A673 (cell line): ENCODE measurements around the gene MRM1. TPM values are rescaled to one million over a fixed set of nuclear protein-coding genes. Genes with fewer than 3 reads are reported as not detected.

Source experiments
- BruUV-seq: library from RNA; stranded (reverse); fragments of 400-500 nt; replicated peaks from 2 replicates; lab custom pipeline; 2021; lab: Mats Ljungman, UMichigan
- CTCF ChIA-PET: fragments of 300-600 bp; sonication (Branson Sonifier 250); formaldehyde crosslinking; loops from one replicate; lab custom pipeline; 2022; ENCODE audit warnings: antibody characterized with exemption; lab: Charles Lee
- POLR2A ChIA-PET: fragments of 300-600 bp; sonication (Branson Sonifier 250); formaldehyde crosslinking; loops from one replicate; lab custom pipeline; 2022; ENCODE audit warnings: antibody characterized with exemption; ENCODE audit not compliant: low non-redundant PET; lab: Charles Lee
- DNase-seq: peaks from one replicate; pipeline ENCODE4 v3.0.0-alpha.2; 2015; ENCODE audit warnings: low spot score
- H3K27ac ChIP-seq: fragments of 200-600 bp; sonication (generic); 2 replicates; pipeline ENCODE4 v1.5.1; 2016; ENCODE audit warnings: mixed run types, low read depth, mild to moderate bottlenecking, mixed read lengths, antibody characterized with exemption, low read length; ENCODE audit not compliant: poor library complexity, severe bottlenecking
- H3K27me3 ChIP-seq: fragments of 200-600 bp; sonication (generic); replicated peaks from 2 replicates; pipeline ENCODE4 v1.6.1; 2017; ENCODE audit warnings: mixed run types, low read depth, mild to moderate bottlenecking, mixed read lengths, antibody characterized with exemption, low read length; ENCODE audit not compliant: insufficient read depth, poor library complexity
- H3K36me3 ChIP-seq: fragments of 200-600 bp; sonication (generic); 2 replicates; pipeline ENCODE4 v1.6.1; 2016; ENCODE audit warnings: mixed run types, mild to moderate bottlenecking, mixed read lengths, antibody characterized with exemption, low read length; ENCODE audit not compliant: insufficient read depth, poor library complexity, severe bottlenecking
- H3K4me1 ChIP-seq: fragments of 200-600 bp; sonication (generic); 2 replicates; pipeline ENCODE4 v1.6.1; 2017; ENCODE audit warnings: mixed run types, mild to moderate bottlenecking, mixed read lengths, antibody characterized with exemption, low read length; ENCODE audit not compliant: insufficient read depth, poor library complexity, severe bottlenecking
- H3K4me3 ChIP-seq: fragments of 200-600 bp; sonication (generic); 2 replicates; pipeline ENCODE4 v1.5.1; 2016; ENCODE audit warnings: low read depth, mixed run types, mild to moderate bottlenecking, mixed read lengths, low read length; ENCODE audit not compliant: poor library complexity, severe bottlenecking
- H3K9me3 ChIP-seq: fragments of 200-600 bp; sonication (generic); 2 replicates; pipeline ENCODE4 v1.6.1; 2016; ENCODE audit warnings: mixed run types, low read depth, mild to moderate bottlenecking, mixed read lengths, antibody characterized with exemption, low read length; ENCODE audit not compliant: poor library complexity, severe bottlenecking
- EZH2 ChIP-seq: fragments of 200-600 bp; sonication (generic); IDR thresholded peaks from 2 replicates; pipeline ENCODE4 v1.6.1; 2017; ENCODE audit warnings: borderline replicate concordance, low read depth, mild to moderate bottlenecking, mixed read lengths, antibody characterized with exemption, low read length; ENCODE audit not compliant: poor library complexity, severe bottlenecking
- intact Hi-C: fragments of 100-400 bp; cut with micrococcal nuclease; formaldehyde crosslinking; loops from one replicate; pipeline ENCODE4 v1.10.0; 2022; ENCODE audit not compliant: unreplicated experiment
- total RNA-seq: library from RNA; stranded (reverse); gene quantifications from 2 replicates; pipeline ENCODE4 v1.2.3, GENCODE V29; 2021
- TF ChIP-seq, protein P1 (sequence below): fragments of 300-800, 200-600 bp; sonication (generic); conservative IDR thresholded peaks from 2 replicates; pipeline ENCODE4 v1.5.1; 2017; ENCODE audit warnings: low read depth, mild to moderate bottlenecking, antibody characterized with exemption, low read length, moderate library complexity, mixed read lengths

MRM1 gene
- total RNA-seq, 1 experiment from 2014 or later = 6.5 TPM

GRCh38 chr17:36640836-36641235 lies 39.5 kb downstream of the MRM1 start:
- intact Hi-C loops = no loop called here
- BruUV-seq = no TSS peak
- no peak overlapping the region for H3K4me3 ChIP-seq
- no peaks in the 10 kb centered on the region for H3K9me3 ChIP-seq
- H3K27me3 ChIP-seq = peaks cover 63% of the 10 kb centered on the region
- ChIA-PET POLR2A (no interaction called here), CTCF (no interaction called here)
- no peaks in the 10 kb centered on the region for H3K36me3 ChIP-seq
- H3K4me1 ChIP-seq = no peaks in the 10 kb centered on the region
- no peak overlapping the region for H3K27ac ChIP-seq
- TF ChIP-seq, protein P1, sequence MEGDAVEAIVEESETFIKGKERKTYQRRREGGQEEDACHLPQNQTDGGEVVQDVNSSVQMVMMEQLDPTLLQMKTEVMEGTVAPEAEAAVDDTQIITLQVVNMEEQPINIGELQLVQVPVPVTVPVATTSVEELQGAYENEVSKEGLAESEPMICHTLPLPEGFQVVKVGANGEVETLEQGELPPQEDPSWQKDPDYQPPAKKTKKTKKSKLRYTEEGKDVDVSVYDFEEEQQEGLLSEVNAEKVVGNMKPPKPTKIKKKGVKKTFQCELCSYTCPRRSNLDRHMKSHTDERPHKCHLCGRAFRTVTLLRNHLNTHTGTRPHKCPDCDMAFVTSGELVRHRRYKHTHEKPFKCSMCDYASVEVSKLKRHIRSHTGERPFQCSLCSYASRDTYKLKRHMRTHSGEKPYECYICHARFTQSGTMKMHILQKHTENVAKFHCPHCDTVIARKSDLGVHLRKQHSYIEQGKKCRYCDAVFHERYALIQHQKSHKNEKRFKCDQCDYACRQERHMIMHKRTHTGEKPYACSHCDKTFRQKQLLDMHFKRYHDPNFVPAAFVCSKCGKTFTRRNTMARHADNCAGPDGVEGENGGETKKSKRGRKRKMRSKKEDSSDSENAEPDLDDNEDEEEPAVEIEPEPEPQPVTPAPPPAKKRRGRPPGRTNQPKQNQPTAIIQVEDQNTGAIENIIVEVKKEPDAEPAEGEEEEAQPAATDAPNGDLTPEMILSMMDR = no peak
- TF ChIP-seq EZH2 = no peak
- no peak for DNase-seq

DNA sequence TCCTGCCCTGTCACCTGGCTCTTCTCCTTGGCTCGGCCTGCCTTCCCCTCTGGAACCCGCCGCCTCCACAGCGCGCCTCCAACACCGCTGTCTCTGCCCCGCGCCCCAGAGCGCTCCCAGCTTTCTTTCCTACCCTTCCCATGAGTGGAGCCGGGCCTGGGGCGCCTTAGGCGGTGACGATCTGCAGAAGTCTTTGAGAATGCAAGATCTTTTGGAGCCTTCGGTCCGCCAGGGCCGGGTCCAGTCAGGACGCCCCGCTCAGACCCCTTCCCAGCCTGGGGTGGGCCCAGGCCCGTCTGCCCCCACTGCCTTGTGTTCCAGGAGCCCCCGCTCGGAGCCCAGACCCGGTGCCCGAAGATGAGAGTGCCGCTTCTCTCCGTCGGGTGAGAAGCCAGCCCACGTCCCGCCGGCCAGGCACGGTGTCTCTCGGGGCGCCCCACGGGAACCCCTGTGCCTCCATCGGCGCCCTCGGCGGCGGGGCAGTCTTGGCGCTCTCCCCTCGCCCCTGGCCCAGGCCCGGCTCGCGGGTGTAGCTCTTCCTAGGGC lies 40.0 kb downstream of the MRM1 start:
- peak overlapping the region; percentile 34 for H3K4me3 ChIP-seq
- no TSS peak for BruUV-seq
- POLR2A ChIA-PET = no interaction called here

DNA sequence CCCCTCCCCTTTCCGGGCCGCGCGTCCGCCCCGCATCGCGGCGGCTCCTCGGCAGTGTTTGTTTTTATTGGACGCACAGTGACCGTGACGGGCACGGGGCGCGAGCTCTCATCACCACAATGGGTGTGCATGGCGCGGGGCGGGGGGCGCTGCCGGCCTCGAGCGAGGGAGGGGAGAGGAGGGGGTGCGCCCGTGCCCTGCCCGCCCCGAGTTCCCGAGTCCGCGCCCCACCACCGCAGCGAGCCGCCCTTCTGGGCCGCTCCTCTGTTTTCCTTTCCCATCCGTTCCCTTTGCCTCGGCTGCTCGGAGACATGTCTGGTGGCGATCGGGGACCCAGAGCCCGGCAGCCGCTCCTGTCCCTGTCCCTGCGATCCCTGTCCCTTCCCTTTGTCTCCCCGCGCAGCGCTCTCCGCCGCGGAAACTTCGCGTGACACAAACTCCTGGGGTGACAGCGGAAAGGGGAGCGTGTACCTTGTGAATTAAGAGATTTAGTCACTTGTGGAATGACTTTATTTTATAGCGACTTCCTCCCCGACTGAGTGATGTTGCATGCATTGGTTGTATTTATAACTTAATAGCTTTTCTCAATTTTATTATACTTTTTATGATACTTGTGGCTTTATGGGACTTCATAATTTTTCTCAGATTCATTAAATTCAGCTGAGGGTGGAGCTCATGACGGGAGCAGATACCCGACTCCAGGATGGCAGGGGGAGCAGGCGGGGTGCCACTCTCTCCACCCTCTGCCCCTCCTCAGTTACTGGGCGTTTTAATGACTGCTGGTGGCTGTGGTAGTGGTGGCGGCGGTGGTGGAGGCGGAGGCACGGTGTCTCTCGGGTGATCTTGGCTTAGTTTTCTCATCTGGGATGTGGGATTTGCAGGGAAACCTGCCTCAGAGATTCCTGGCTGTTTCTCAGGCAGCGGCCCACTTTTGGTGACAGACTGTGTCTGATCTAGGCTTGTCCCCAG lies 40.8 kb downstream of the MRM1 start:
- intact Hi-C loops = no loop called here
- POLR2A ChIA-PET = no interaction called here
- H3K27me3 ChIP-seq = peaks cover 63% of the 10 kb centered on the region

More for the DNA sequence above, 40.0 kb downstream of the MRM1 start:
- Histone ChIP-seq H3K27ac (no peak overlapping the region), H3K4me1 (no peaks in the 10 kb centered on the region), H3K36me3 (no peaks in the 10 kb centered on the region), H3K9me3 (no peaks in the 10 kb centered on the region), H3K27me3 (peaks cover 63% of the 10 kb centered on the region)
- TF ChIP-seq EZH2 = no peak
- TF ChIP-seq, protein P1 = no peak
- intact Hi-C loops = no loop called here
- CTCF ChIA-PET = no interaction called here
- no peak for DNase-seq

More for the DNA sequence above, 40.8 kb downstream of the MRM1 start:
- H3K36me3 ChIP-seq = no peaks in the 10 kb centered on the region
- DNase-seq = no peak
- H3K9me3 ChIP-seq = no peaks in the 10 kb centered on the region
- peak; percentile 42 for TF ChIP-seq EZH2
- TF ChIP-seq, protein P1 = no peak
- no peak overlapping the region for H3K27ac ChIP-seq
- CTCF ChIA-PET = no interaction called here
- no peaks in the 10 kb centered on the region for H3K4me1 ChIP-seq
- peak overlapping the region; percentile 34 for H3K4me3 ChIP-seq
- no TSS peak for BruUV-seq
